CD4-positive, alpha-beta T cell treated with Interleukin-17A for 4 hours (primary cell): ENCODE results near the gene BLCAP.
"Not testable (repeated sequence)": the region's sequence is repeated elsewhere in the genome, so short reads cannot be mapped to it uniquely, and the experiment has no call there.

Experiments used
- DNase-seq: peaks from one replicate; pipeline ENCODE4 v3.0.0-alpha.2; 2020; ENCODE audit warnings: mixed read lengths

The BLCAP gene

GRCh38 chr20:37479925-37480691, 47.6 kb downstream of the BLCAP start:
- no peak for DNase-seq

GRCh38 chr20:37479266-37479665, 48.4 kb downstream of the BLCAP start:
- DNase-seq = no peak

GRCh38 chr20:37477041-37477440, 50.6 kb downstream of the BLCAP start:
- DNase-seq = no peak

GRCh38 chr20:37475252-37475651, 52.4 kb downstream of the BLCAP start:
- DNase-seq = no peak

GRCh38 chr20:37474386-37474785, 53.3 kb downstream of the BLCAP start:
- no peak for DNase-seq

GRCh38 chr20:37473249-37474000, 54.3 kb downstream of the BLCAP start:
- DNase-seq = no peak

- not testable (repeated sequence) for DNase-seq
Measured at GRCh38 chr20:37472435-37472834, 55.2 kb downstream of the BLCAP start.

- no peak for DNase-seq
Measured at GRCh38 chr20:37471741-37472235, 55.9 kb downstream of the BLCAP start.

- not testable (repeated sequence) for DNase-seq
Measured at GRCh38 chr20:37470190-37470589, 57.5 kb downstream of the BLCAP start.

GRCh38 chr20:37469531-37469930, 58.1 kb downstream of the BLCAP start:
- DNase-seq = no peak

GRCh38 chr20:37468886-37469285, 58.8 kb downstream of the BLCAP start:
- DNase-seq = no peak
